HG03097 (cell line): ENCODE measurements around the gene ATF5.

Source experiments
- ATAC-seq: cut with Tn5 transposase; IDR thresholded peaks from one replicate; pipeline ENCODE4 v1.9.1; 2021; ENCODE audit not compliant: unreplicated experiment, low FRiP score

ATF5 gene

GRCh38 chr19:49971991-49972411 lies 43.0 kb downstream of the ATF5 start:
- no peak for ATAC-seq

GRCh38 chr19:49972841-49973240 lies 43.8 kb downstream of the ATF5 start:
- ATAC-seq: no peak

GRCh38 chr19:49973987-49974386 lies 45.0 kb downstream of the ATF5 start:
- ATAC-seq: no peak

GRCh38 chr19:49975051-49975450 lies 46.0 kb downstream of the ATF5 start:
- ATAC-seq: no peak

GRCh38 chr19:49976496-49976895 lies 47.5 kb downstream of the ATF5 start:
- ATAC-seq: no peak

- ATAC-seq: no peak
These were observed 48.1 kb downstream of the ATF5 start for GRCh38 chr19:49977076-49977475.

GRCh38 chr19:49977881-49978280 lies 48.9 kb downstream of the ATF5 start:
- ATAC-seq: no peak

- ATAC-seq: no peak
These were observed 49.3 kb downstream of the ATF5 start for GRCh38 chr19:49978324-49978723.

GRCh38 chr19:49981603-49982593 lies 52.9 kb downstream of the ATF5 start:
- ATAC-seq: no peak
